ENCODE results near the gene PDE4B.
"Not testable (repeated sequence)": the region's sequence is repeated elsewhere in the genome, so short reads cannot be mapped to it uniquely, and the experiment has no call there.

The PDE4B gene

GRCh38 chr1:66055092-66055491 lies 262.4 kb downstream of the PDE4B start:
- Histone ChIP-seq H3K4me1 (no peaks in the 10 kb centered on the region), H3K9ac (no peak overlapping the region), H3K4me2 (ENCODE audit: low read length) (no peak overlapping the region), H3K79me2 (no peaks in the 10 kb centered on the region), H3K4me3 (ENCODE audit: low read depth, low read length) (no peak overlapping the region), H3K27ac (no peak overlapping the region), H2AFZ (no peak overlapping the region), H3K27me3 (ENCODE audit: control insufficient read depth, insufficient read depth, low read length) (no peaks in the 10 kb centered on the region), H3K36me3 (ENCODE audit: control insufficient read depth, insufficient read depth, low read length) (no peaks in the 10 kb centered on the region), H3K9me3 (ENCODE audit: control insufficient read depth, low read length) (no peaks in the 10 kb centered on the region)
- TF ChIP-seq CTCF (IDR thresholded peaks at IDR 0.05) = no peak

GRCh38 chr1:66057448-66057847 lies 264.8 kb downstream of the PDE4B start:
- not testable (repeated sequence) for H3K4me2 ChIP-seq (ENCODE audit: low read length); H3K4me1 ChIP-seq; H3K27me3 ChIP-seq (ENCODE audit: control insufficient read depth, insufficient read depth, low read length); H2AFZ ChIP-seq; H3K9me3 ChIP-seq (ENCODE audit: control insufficient read depth, low read length); H3K9ac ChIP-seq; H3K36me3 ChIP-seq (ENCODE audit: control insufficient read depth, insufficient read depth, low read length); H3K4me3 ChIP-seq (ENCODE audit: low read depth, low read length); H3K27ac ChIP-seq; H3K79me2 ChIP-seq

- no peaks in the 10 kb centered on the region for H3K27me3 ChIP-seq (ENCODE audit: control insufficient read depth, insufficient read depth, low read length)
- no peaks in the 10 kb centered on the region for H3K79me2 ChIP-seq
- H3K9ac ChIP-seq = no peak overlapping the region
- H2AFZ ChIP-seq = no peak overlapping the region
- H3K27ac ChIP-seq = no peak overlapping the region
- no peak for TF ChIP-seq CTCF (IDR thresholded peaks at IDR 0.05)
- H3K4me2 ChIP-seq (ENCODE audit: low read length) = no peak overlapping the region
- no peaks in the 10 kb centered on the region for H3K4me1 ChIP-seq
- no peak overlapping the region for H3K4me3 ChIP-seq (ENCODE audit: low read depth, low read length)
- H3K9me3 ChIP-seq (ENCODE audit: control insufficient read depth, low read length) = no peaks in the 10 kb centered on the region
- no peaks in the 10 kb centered on the region for H3K36me3 ChIP-seq (ENCODE audit: control insufficient read depth, insufficient read depth, low read length)
Measured at GRCh38 chr1:66058558-66058957, 265.9 kb downstream of the PDE4B start.

- H3K79me2 ChIP-seq; H3K4me2 ChIP-seq (ENCODE audit: low read length); H3K4me3 ChIP-seq (ENCODE audit: low read depth, low read length); H2AFZ ChIP-seq; H3K27me3 ChIP-seq (ENCODE audit: control insufficient read depth, insufficient read depth, low read length); H3K9me3 ChIP-seq (ENCODE audit: control insufficient read depth, low read length); H3K9ac ChIP-seq; H3K27ac ChIP-seq; H3K36me3 ChIP-seq (ENCODE audit: control insufficient read depth, insufficient read depth, low read length); H3K4me1 ChIP-seq: not testable (repeated sequence)
Measured at GRCh38 chr1:66067219-66067618, 274.5 kb downstream of the PDE4B start.

GRCh38 chr1:66069976-66070876 lies 277.5 kb downstream of the PDE4B start:
- Histone ChIP-seq H3K4me2 (ENCODE audit: low read length) (no peak overlapping the region), H3K79me2 (no peaks in the 10 kb centered on the region), H2AFZ (no peak overlapping the region), H3K27ac (no peak overlapping the region), H3K4me1 (no peaks in the 10 kb centered on the region), H3K9ac (no peak overlapping the region), H3K27me3 (ENCODE audit: control insufficient read depth, insufficient read depth, low read length) (no peaks in the 10 kb centered on the region), H3K4me3 (ENCODE audit: low read depth, low read length) (no peak overlapping the region), H3K36me3 (ENCODE audit: control insufficient read depth, insufficient read depth, low read length) (no peaks in the 10 kb centered on the region), H3K9me3 (ENCODE audit: control insufficient read depth, low read length) (no peaks in the 10 kb centered on the region)
- TF ChIP-seq CTCF (IDR thresholded peaks at IDR 0.05) = no peak

Data from parathyroid adenoma (tissue), 2 donors.